H7 (cell line): ENCODE measurements around the gene BCAS1. TPM values are rescaled to one million over a fixed set of nuclear protein-coding genes. Genes with fewer than 3 reads are reported as not detected.

Experiments used
- DNase-seq: peaks from one replicate; pipeline ENCODE4 v3.0.0; 2012
- H3K27me3 ChIP-seq: 2 replicates; pipeline ENCODE4 v1.6.0; 2011; ENCODE audit warnings: mild to moderate bottlenecking, low read length; ENCODE audit not compliant: control insufficient read depth, insufficient read depth
- H3K36me3 ChIP-seq: replicated peaks from 2 replicates; pipeline ENCODE4 v1.5.1; 2011; ENCODE audit warnings: low read length; ENCODE audit not compliant: control insufficient read depth, insufficient read depth
- H3K4me3 ChIP-seq: 2 replicates; pipeline ENCODE4 v1.5.1; 2011; ENCODE audit warnings: low read depth, mild to moderate bottlenecking, control low read depth, low read length, moderate library complexity; ENCODE audit not compliant: insufficient read depth
- total RNA-seq: library from RNA; depleted of rRNA; stranded (reverse); fragments of >200 nt; shearing (Covaris generic); gene quantifications from 2 replicates; pipeline ENCODE4 v1.2.3, GENCODE V29; 2014

BCAS1 gene
- total RNA-seq, 1 experiment from 2014 or later = 0.07 TPM

GRCh38 chr20:53994088-53994487 lies 76.3 kb downstream of the BCAS1 start:
- Histone ChIP-seq H3K27me3 (no peaks in the 10 kb centered on the region), H3K4me3 (no peak overlapping the region), H3K36me3 (no peaks in the 10 kb centered on the region)
- no peak for DNase-seq

DNA sequence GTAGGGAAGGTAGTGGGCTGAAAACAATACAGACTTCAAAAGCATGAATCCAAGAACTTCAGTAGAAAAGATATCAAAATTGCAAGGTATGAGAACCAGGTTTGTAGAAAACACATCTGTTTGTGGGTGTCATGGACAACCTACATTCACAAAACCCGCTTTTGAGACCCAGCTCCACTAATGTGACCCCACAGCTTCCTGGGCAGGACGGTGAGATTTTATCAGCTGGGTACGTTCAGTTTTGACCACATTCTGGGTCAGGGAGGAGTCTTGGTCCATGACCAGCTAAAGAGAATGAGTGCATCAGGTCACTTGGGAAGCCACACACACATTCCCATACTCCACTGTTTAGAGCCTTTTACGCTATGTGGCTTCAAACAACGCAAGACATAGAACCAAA lies 77.1 kb downstream of the BCAS1 start:
- Histone ChIP-seq H3K4me3 (no peak overlapping the region), H3K27me3 (no peaks in the 10 kb centered on the region), H3K36me3 (no peaks in the 10 kb centered on the region)
- DNase-seq = no peak

GRCh38 chr20:53990768-53991450 lies 79.5 kb downstream of the BCAS1 start:
- no peaks in the 10 kb centered on the region for H3K36me3 ChIP-seq

GRCh38 chr20:53990003-53990402 lies 80.4 kb downstream of the BCAS1 start:
- H3K36me3 ChIP-seq = no peaks in the 10 kb centered on the region
- H3K27me3 ChIP-seq = no peaks in the 10 kb centered on the region
- DNase-seq = no peak
- no peak overlapping the region for H3K4me3 ChIP-seq

More at GRCh38 chr20:53990768-53991450, 79.5 kb downstream of the BCAS1 start:
- DNase-seq = no peak
- Histone ChIP-seq H3K4me3 (no peak overlapping the region), H3K27me3 (no peaks in the 10 kb centered on the region)

DNA sequence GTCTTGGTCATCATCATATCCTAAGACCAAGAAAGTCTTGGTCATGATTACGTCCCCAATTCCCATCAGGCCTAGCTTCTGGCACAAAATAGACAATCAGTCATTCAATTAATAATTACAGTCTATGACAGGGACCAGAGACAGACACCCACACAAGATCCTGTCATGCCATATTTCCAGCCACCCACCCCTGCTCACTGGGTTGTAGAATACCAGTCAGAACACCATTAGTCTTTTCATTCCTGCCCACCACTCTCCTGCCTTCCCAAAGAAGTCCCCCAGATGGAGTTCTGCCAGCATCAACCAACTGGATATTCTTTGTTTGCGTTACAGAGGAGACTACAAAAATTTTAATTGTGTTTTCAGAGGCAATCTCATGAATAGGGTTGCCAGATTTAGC lies 81.0 kb downstream of the BCAS1 start:
- no peak overlapping the region for H3K4me3 ChIP-seq
- H3K27me3 ChIP-seq = no peaks in the 10 kb centered on the region
- no peak for DNase-seq
- no peaks in the 10 kb centered on the region for H3K36me3 ChIP-seq

DNA sequence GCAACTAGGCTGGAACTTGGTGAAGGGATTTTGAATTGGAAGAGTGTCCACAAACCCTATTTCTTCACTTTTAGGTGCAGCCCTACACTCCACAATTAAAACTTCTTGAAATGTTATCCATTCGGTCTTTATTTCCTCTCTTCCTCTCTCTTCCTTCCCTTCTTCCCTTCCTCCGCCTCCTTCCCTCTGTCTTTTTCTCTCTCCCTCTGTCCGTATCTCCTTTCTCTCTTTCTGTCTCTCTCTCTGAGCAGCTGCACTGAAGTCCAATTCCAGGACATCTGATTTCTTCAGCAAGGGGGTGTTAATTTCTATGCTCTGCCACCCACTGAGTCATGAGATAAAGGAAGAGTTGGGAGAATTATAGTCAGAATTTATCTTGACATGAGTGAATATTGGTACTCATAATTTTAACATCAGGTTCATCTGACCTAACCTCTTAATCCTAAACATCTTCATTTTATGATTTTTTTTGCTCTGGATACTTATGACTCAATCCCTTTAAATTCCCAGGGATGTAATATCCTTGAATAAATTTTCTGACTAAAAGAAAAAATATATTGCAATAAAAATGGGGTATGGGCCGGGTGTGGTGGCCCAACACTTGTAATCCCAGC lies 84.2 kb downstream of the BCAS1 start:
- no peak for DNase-seq
- no peaks in the 10 kb centered on the region for H3K27me3 ChIP-seq
- no peak overlapping the region for H3K4me3 ChIP-seq

DNA sequence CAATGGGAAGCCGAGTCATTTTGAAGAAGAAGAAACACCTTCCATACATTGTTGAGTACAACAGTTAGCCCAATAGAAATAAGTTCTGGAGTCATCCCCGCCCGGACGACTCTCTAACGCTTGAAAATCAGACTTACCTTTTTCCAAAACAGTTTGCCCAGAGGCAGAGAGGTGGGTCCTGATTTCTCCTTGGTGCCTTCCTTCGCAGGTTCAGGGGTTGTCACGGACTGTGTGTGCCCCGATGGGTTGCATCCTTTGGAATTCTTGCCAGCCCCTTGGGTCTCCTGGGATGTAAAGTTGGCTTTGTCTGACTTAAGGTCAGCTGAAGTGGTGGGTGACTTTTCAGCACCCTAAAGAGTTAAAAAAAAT lies 85.3 kb downstream of the BCAS1 start:
- no peak for DNase-seq
- Histone ChIP-seq H3K36me3 (no peaks in the 10 kb centered on the region), H3K27me3 (no peaks in the 10 kb centered on the region), H3K4me3 (no peak overlapping the region)

More for the DNA sequence above, 84.2 kb downstream of the BCAS1 start:
- H3K36me3 ChIP-seq = no peaks in the 10 kb centered on the region

GRCh38 chr20:53984356-53985149 lies 85.8 kb downstream of the BCAS1 start:
- Histone ChIP-seq H3K4me3 (no peak overlapping the region), H3K27me3 (no peaks in the 10 kb centered on the region), H3K36me3 (no peaks in the 10 kb centered on the region)
- DNase-seq = no peak

DNA sequence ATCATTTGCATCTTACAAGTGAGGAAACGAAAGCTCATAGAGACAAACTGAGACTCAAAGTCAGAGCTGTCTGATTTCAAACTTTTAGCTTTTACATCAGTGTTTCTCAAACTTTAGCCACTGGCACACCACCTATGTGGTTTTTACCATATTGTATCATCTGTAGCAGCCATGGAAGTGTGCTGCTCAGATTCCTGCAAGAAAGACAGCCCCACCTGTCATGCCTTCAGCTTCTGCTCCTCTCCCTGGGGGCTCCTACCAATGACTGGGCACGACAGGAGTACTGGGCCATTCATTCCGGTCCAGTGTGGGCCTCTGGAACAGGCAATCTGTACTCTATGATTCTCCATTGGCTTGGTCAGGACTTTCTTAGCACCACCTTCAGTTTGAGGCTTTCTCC lies 87.0 kb downstream of the BCAS1 start:
- DNase-seq = no peak
- H3K36me3 ChIP-seq = no peaks in the 10 kb centered on the region
- no peaks in the 10 kb centered on the region for H3K27me3 ChIP-seq
- H3K4me3 ChIP-seq = no peak overlapping the region

DNA sequence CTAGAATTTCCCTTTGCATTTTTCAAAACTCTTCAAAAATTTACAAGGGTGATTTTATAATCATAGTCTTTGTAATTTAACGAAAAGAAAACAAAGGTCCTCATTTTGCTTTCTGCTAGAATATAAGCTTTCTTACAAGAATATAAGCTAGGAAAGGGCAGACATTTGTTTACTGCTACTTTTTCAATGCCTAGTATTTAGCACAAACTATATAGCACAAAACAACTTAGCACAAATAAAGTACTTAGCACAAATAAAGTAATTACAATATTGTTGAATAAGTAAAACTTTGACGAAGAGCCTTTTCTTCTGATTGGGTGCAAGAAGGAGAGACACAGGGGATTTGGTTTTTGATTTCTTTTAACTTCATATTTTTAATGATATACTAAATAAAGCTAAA lies 87.8 kb downstream of the BCAS1 start:
- H3K4me3 ChIP-seq = no peak overlapping the region
- no peak for DNase-seq
- H3K36me3 ChIP-seq = no peaks in the 10 kb centered on the region
- H3K27me3 ChIP-seq = no peaks in the 10 kb centered on the region

GRCh38 chr20:53981752-53982437 lies 88.5 kb downstream of the BCAS1 start:
- H3K4me3 ChIP-seq = no peak overlapping the region
- no peaks in the 10 kb centered on the region for H3K36me3 ChIP-seq

DNA sequence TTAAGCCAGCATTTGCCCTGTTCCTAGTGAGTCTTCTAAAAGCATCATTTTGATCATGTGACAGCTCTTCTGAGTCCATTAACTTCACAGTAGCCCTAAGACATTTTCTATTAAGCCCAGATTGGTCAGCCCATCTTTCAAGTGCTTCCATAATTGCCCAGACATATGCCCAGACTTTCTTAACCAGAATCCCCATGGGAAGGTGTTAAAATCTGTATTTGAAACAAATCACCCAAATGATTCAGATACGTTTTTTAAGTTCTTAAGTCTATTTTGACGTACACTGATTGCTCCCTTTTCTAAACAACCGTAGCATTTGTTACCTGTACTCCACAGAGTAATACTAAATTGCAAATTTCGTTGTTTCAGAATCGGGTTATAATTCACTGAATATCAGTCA lies 89.3 kb downstream of the BCAS1 start:
- H3K36me3 ChIP-seq = no peaks in the 10 kb centered on the region
- H3K4me3 ChIP-seq = no peak overlapping the region

More at GRCh38 chr20:53981752-53982437, 88.5 kb downstream of the BCAS1 start:
- no peak for DNase-seq
- H3K27me3 ChIP-seq = no peaks in the 10 kb centered on the region

GRCh38 chr20:53980031-53980465 lies 90.3 kb downstream of the BCAS1 start:
- H3K27me3 ChIP-seq = no peaks in the 10 kb centered on the region
- H3K36me3 ChIP-seq = no peaks in the 10 kb centered on the region
- DNase-seq = no peak
- no peak overlapping the region for H3K4me3 ChIP-seq

More for the DNA sequence above, 89.3 kb downstream of the BCAS1 start:
- DNase-seq = no peak
- H3K27me3 ChIP-seq = no peaks in the 10 kb centered on the region

DNA sequence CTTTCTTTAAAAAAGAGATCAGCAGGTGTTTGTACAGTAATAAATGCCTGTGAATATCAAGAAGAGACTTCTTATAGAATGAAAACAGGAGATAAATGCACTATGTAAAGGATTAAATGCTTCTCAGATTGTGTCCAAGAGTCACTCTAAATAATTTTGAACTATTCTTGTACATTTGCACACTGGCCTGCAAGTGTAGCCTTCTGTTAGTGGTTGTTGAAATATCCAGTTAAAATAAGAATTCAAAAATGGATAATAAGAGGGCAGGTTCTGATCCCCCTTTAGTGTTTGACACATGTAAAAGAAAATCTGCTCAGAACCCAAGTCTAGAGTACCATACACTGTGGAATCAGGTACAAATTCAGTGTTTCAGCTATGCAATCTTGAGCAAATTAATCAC lies 91.9 kb downstream of the BCAS1 start:
- no peak overlapping the region for H3K4me3 ChIP-seq
- H3K36me3 ChIP-seq = no peaks in the 10 kb centered on the region
- DNase-seq = no peak
- H3K27me3 ChIP-seq = no peaks in the 10 kb centered on the region
